Upper lobe of left lung (tissue), 6 donors: ENCODE results near the gene ASIC1. TPM values are rescaled to one million over a fixed set of nuclear protein-coding genes. Genes with fewer than 3 reads are reported as not detected.

Experiments used
- ATAC-seq, 2 donors: fragments of 200-7000 bp; cut with Tn5 transposase; one replicate each; pipeline ENCODE4 v1.9.1; 2022; ENCODE audit warnings: mild to moderate bottlenecking in 2 of 2, moderate library complexity in 2 of 2; ENCODE audit not compliant: low FRiP score in 2 of 2
- DNase-seq, 2 donors: peaks; one replicate each; pipeline ENCODE4 v3.0.0-alpha.2; 2019 to 2020
- H3K27ac ChIP-seq, 4 donors: fragments of 200-600 bp; sonication (generic); one replicate each; pipeline ENCODE4 v1.5.1; 2016 to 2019
- H3K27me3 ChIP-seq, 4 donors: fragments of 200-600 bp; sonication (generic); one replicate each; pipeline ENCODE4 v1.5.1; 2017 to 2019
- H3K36me3 ChIP-seq, 4 donors: fragments of 200-600 bp; sonication (generic); one replicate each; pipeline ENCODE4 v1.5.1; 2016 to 2019
- H3K4me1 ChIP-seq, 4 donors: fragments of 200-600 bp; sonication (generic); one replicate each; pipeline ENCODE4 v1.5.1; 2018 to 2019
- H3K4me3 ChIP-seq, 4 donors: fragments of 200-600 bp; sonication (generic); one replicate each; pipeline ENCODE4 v1.5.1; 2017 to 2019; ENCODE audit warnings: mild to moderate bottlenecking in 2 of 4, moderate library complexity in 1 of 4
- H3K9me3 ChIP-seq, 4 donors: fragments of 200-600 bp; sonication (generic); one replicate each; pipeline ENCODE4 v1.5.1; 2018 to 2019
- CTCF ChIP-seq, 6 experiments: fragments of 450-650 bp in 4 of 6; fragments of 200-600 bp in 2 of 6; sonication (generic) in 2 of 6; IDR thresholded peaks; one replicate each; pipeline ENCODE4 v1.5.1; 2016 to 2019; ENCODE audit warnings: antibody characterized with exemption in 6 of 6
- EP300 ChIP-seq, 4 donors: sonication (generic); formaldehyde crosslinking; IDR thresholded peaks; one replicate each; pipeline ENCODE4 v1.5.1; 2017; ENCODE audit warnings: antibody characterized with exemption in 4 of 4, control low read depth in 2 of 4
- POLR2A ChIP-seq, 4 donors: fragments of 450-650 bp; IDR thresholded peaks; one replicate each; pipeline ENCODE4 v1.5.1; 2016 to 2017; ENCODE audit warnings: antibody characterized with exemption in 4 of 4, mild to moderate bottlenecking in 2 of 4
- POLR2AphosphoS5 ChIP-seq, 2 donors: sonication (generic); formaldehyde crosslinking; IDR thresholded peaks; one replicate each; pipeline ENCODE4 v1.5.1; 2017; ENCODE audit warnings: antibody characterized with exemption in 2 of 2
- WGBS, 2 donors: methylation state at CpG; one replicate each; pipeline ENCODE4 v1.1.5; 2017 to 2018; 5-methylcytosine and 5-hydroxymethylcytosine counted together
- total RNA-seq, 6 donors: library from RNA; depleted of rRNA in 4 of 6; stranded (reverse); fragments of >200 nt in 4 of 6; gene quantifications; one replicate each; pipeline versions ENCODE4 v1.1.0 to v1.2.1, GENCODE V29; 2016 to 2021
- donor health status: DM: no; HTN: no; CAD: no; lungs with moderate emphysema.
- donor health status: DM: no; HTN: yes; CAD: no; lungs with severe emphysema.

ASIC1 gene
- total RNA-seq, 6 donors from 2014 or later: 0.15 to 2.7 (median 1.1) TPM; not detected in 2

- TF ChIP-seq CTCF (IDR thresholded peaks at IDR 0.05) (no peak), EP300 (IDR thresholded peaks at IDR 0.05) (no peak), POLR2AphosphoS5 (IDR thresholded peaks at IDR 0.05) (no peak), POLR2A (IDR thresholded peaks at IDR 0.05) (no peak)
- 78 to 82% methylated on average over 2 of the region's 2 CpGs for WGBS, 2 donors
- H3K27ac ChIP-seq: no peak overlapping the region
- ATAC-seq: no peak
- no peaks in the 10 kb centered on the region for H3K9me3 ChIP-seq
- H3K27me3 ChIP-seq: peaks cover 0 to 19% (median 6%) of the 10 kb centered on the region in 4 donors
- DNase-seq: no peak
- H3K4me1 ChIP-seq: peaks cover 15 to 24% (median 18%) of the 10 kb centered on the region in 4 donors
- no peaks in the 10 kb centered on the region for H3K36me3 ChIP-seq
- no peak overlapping the region for H3K4me3 ChIP-seq
These were observed 3.8 kb downstream of the ASIC1 start for GRCh38 chr12:50061171-50061570.

GRCh38 chr12:50061946-50062686 lies 4.7 kb downstream of the ASIC1 start:
- no peaks in the 10 kb centered on the region for H3K9me3 ChIP-seq
- WGBS, 2 donors: 61 to 65% methylated on average over 6 of the region's 6 CpGs
- DNase-seq (no peak), ATAC-seq (no peak)
- no peak overlapping the region for H3K4me3 ChIP-seq
- no peaks in the 10 kb centered on the region for H3K36me3 ChIP-seq
- H3K27ac ChIP-seq: no peak overlapping the region
- no peak for TF ChIP-seq EP300 (IDR thresholded peaks at IDR 0.05)
- TF ChIP-seq POLR2AphosphoS5 (IDR thresholded peaks at IDR 0.05): no peak
- no peak for TF ChIP-seq POLR2A (IDR thresholded peaks at IDR 0.05)
- no peak for TF ChIP-seq CTCF (IDR thresholded peaks at IDR 0.05)
- peaks cover 0 to 11% (median 2%) of the 10 kb centered on the region in 4 donors for H3K27me3 ChIP-seq
- peaks cover 7 to 15% (median 9%) of the 10 kb centered on the region in 4 donors for H3K4me1 ChIP-seq

- 70 to 78% methylated on average over 3 to 5 of the region's 5 CpGs for WGBS, 2 donors
- DNase-seq (no peak), ATAC-seq (no peak)
- no peak overlapping the region for H3K4me3 ChIP-seq
- H3K27me3 ChIP-seq: peaks cover 0 to 7% (median 2%) of the 10 kb centered on the region in 4 donors
- H3K36me3 ChIP-seq: no peaks in the 10 kb centered on the region
- peaks cover 2 to 7% (median 3%) of the 10 kb centered on the region in 4 donors for H3K4me1 ChIP-seq
- TF ChIP-seq POLR2A (IDR thresholded peaks at IDR 0.05) (no peak), CTCF (IDR thresholded peaks at IDR 0.05) (no peak), POLR2AphosphoS5 (IDR thresholded peaks at IDR 0.05) (no peak), EP300 (IDR thresholded peaks at IDR 0.05) (no peak)
- H3K9me3 ChIP-seq: no peaks in the 10 kb centered on the region
- H3K27ac ChIP-seq: no peak overlapping the region
These were observed 5.5 kb downstream of the ASIC1 start for GRCh38 chr12:50062728-50063460.

- H3K27me3 ChIP-seq: no peaks in the 10 kb centered on the region
- ATAC-seq (no peak), DNase-seq (no peak)
- H3K36me3 ChIP-seq: no peaks in the 10 kb centered on the region
- H3K9me3 ChIP-seq: no peaks in the 10 kb centered on the region
- H3K4me1 ChIP-seq: peaks cover 0 to 8% (median 6%) of the 10 kb centered on the region in 4 donors
- TF ChIP-seq EP300 (IDR thresholded peaks at IDR 0.05): no peak
- TF ChIP-seq CTCF (IDR thresholded peaks at IDR 0.05): no peak
- no peak for TF ChIP-seq POLR2A (IDR thresholded peaks at IDR 0.05)
- TF ChIP-seq POLR2AphosphoS5 (IDR thresholded peaks at IDR 0.05): no peak
- 65 to 92% methylated on average over 1 to 3 of the region's 3 CpGs for WGBS, 2 donors
- H3K4me3 ChIP-seq: no peak overlapping the region
- no peak overlapping the region for H3K27ac ChIP-seq
These were observed 8.4 kb downstream of the ASIC1 start for GRCh38 chr12:50065726-50066310.
